Measurements from ENCODE around the gene ZNF384.

Gene ZNF384

DNA sequence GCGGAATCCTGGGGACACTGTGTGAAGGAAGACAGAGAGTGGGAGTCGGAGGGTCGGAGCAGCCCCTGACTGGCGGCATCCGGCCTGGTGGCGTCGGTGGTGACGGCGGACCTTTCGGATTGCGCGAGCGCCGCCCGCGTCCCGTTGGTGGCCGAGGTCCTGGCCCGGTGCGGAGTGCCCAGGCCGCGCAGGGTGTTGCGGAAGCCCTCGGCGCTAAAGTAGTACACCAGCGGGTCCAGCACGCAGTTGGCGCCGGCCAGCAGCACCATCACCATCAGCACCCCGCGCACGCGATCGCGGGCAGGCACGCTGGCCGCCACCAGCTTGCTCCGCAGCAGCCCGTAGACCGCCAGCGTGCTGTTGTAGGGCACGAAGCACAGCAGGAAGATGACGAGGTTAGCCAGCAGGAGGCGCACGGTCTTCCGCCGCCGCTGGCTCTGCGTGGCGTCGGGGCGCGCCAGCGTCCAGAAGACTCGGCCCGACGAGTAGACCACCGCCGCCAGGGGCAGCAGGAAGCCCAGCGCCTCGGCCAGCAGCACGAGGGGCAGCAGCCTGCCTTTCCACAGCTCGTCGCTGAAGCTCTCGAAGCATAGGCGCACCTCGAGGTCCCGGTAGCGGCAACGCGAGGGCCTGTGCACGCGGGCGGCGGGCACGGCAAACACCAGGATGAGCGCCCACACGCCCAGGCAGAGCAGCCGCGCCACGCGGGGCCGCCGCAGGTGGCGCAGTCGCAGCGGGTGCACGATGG is 68.9 kb downstream of the ZNF384 start:
- DNase-seq, result peak; percentile 69

DNA sequence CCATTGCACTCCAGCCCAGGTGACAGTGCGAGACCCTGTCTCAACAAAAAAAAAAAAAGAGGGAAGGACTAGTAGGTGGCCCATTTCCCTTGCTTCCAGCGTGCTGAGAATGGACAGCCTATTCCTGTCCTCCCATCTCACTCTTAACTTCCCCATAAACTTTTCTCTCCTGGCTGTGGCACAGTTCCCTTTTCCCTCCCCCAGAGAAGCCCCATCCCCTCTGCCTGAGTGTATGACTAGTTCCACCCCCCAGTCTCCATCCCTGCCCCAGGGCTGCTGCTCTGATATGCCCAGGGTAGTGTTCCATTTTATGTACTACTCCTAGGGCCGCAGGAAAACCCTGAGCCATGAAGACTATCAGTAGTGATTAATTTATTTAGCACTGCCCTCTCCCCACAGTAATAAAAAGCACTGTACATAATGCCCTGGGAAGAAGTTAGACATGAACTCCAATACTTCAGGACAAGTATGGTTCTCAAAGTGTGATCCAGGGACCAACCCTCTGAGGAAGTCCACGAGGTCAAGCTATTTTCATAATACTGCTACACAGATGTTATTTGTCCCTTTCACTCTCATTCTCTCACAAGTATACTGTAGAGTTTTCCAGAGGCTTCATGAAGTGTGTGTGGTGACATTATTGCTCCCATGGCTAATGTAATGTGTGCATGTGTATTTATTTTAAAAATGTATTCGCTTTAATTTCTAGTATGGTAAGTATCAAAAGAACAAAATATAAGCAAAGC is 70.5 kb downstream of the ZNF384 start:
- no peak for DNase-seq

All from fibroblast of skin of abdomen (primary cell).